Activated CD4-positive, alpha-beta T cell treated with anti-CD3 and anti-CD28 coated beads for 48 hours (primary cell): ENCODE measurements around the gene SHISA6.
"Not testable (repeated sequence)": the region's sequence is repeated elsewhere in the genome, so short reads cannot be mapped to it uniquely, and the experiment has no call there.

Experiments
- DNase-seq: peaks from one replicate; pipeline ENCODE4 v3.0.0-alpha.2; 2020

Gene SHISA6

GRCh38 chr17:11267999-11268575 is 27.1 kb downstream of the SHISA6 start:
- no peak for DNase-seq

- DNase-seq, result no peak
These were observed 28.2 kb downstream of the SHISA6 start for GRCh38 chr17:11269210-11269609.

- DNase-seq, result no peak
These were observed 31.2 kb downstream of the SHISA6 start for GRCh38 chr17:11272191-11272590.

GRCh38 chr17:11273596-11273995 is 32.6 kb downstream of the SHISA6 start:
- no peak for DNase-seq

- no peak for DNase-seq
These were observed 33.1 kb downstream of the SHISA6 start for GRCh38 chr17:11274106-11274505.

- DNase-seq, result no peak
These were observed 35.5 kb downstream of the SHISA6 start for GRCh38 chr17:11276486-11276885.

- no peak for DNase-seq
These were observed 37.4 kb downstream of the SHISA6 start for GRCh38 chr17:11278186-11278991.

- DNase-seq, result no peak
These were observed 37.9 kb downstream of the SHISA6 start for GRCh38 chr17:11278992-11279270.

- DNase-seq, result no peak
These were observed 38.8 kb downstream of the SHISA6 start for GRCh38 chr17:11279776-11280344.

- no peak for DNase-seq
These were observed 41.6 kb downstream of the SHISA6 start for GRCh38 chr17:11282586-11282985.

- DNase-seq, result no peak
These were observed 43.8 kb downstream of the SHISA6 start for GRCh38 chr17:11284811-11285210.

GRCh38 chr17:11285946-11286345 is 44.9 kb downstream of the SHISA6 start:
- no peak for DNase-seq

GRCh38 chr17:11287791-11288190 is 46.8 kb downstream of the SHISA6 start:
- no peak for DNase-seq

GRCh38 chr17:11290814-11291213 is 49.8 kb downstream of the SHISA6 start:
- no peak for DNase-seq

- no peak for DNase-seq
These were observed 51.5 kb downstream of the SHISA6 start for GRCh38 chr17:11292491-11292890.

GRCh38 chr17:11293480-11293879 is 52.5 kb downstream of the SHISA6 start:
- DNase-seq, result no peak

GRCh38 chr17:11294826-11295225 is 53.8 kb downstream of the SHISA6 start:
- no peak for DNase-seq

- no peak for DNase-seq
These were observed 56.0 kb downstream of the SHISA6 start for GRCh38 chr17:11296994-11297393.

GRCh38 chr17:11298401-11298800 is 57.4 kb downstream of the SHISA6 start:
- DNase-seq, result no peak

- no peak for DNase-seq
These were observed 59.2 kb downstream of the SHISA6 start for GRCh38 chr17:11300201-11300600.

GRCh38 chr17:11300738-11301137 is 59.7 kb downstream of the SHISA6 start:
- DNase-seq, result no peak

- not testable (repeated sequence) for DNase-seq
These were observed 60.9 kb downstream of the SHISA6 start for GRCh38 chr17:11301874-11302273.

- DNase-seq, result no peak
These were observed 61.6 kb downstream of the SHISA6 start for GRCh38 chr17:11302401-11303186.
